ENCODE data around the gene RALGAPA2.

RALGAPA2 gene

DNA sequence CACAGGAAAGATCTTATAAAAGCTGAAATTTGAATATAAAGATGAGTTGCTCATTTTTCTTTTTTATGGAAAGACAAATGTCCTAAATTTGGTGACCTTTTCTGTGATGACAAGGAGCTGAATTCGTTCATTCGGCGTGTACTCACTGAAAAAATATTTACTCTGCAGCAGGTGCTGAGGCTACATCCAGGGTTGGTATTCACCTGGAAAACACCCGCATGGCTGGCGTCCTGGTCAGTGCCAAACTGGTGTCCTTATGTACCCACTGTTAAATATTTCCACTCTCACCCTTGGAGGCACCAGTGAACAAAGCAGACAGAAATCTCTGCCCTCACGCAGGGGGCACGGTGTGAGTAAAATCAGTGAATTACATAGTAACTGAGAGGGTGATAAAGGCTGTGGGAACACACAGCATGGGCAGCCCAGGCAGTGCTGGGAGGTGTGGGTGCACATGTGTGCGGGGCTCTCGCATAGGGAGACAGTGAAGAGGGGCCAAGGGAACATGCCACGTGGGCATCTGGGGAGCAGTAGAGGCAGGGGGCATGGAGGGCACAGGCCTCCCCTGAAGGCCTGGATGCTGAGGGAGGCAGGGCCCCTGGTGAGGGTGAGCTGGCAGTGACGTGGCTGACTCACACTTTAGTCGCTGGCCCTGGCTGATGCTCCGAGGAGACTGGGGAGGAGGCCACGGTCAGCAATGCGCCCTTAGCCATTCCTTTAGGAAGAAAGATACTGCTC is 254.9 kb downstream of the RALGAPA2 start:
- DNase-seq (ENCODE audit: low read depth), result no peak

DNA sequence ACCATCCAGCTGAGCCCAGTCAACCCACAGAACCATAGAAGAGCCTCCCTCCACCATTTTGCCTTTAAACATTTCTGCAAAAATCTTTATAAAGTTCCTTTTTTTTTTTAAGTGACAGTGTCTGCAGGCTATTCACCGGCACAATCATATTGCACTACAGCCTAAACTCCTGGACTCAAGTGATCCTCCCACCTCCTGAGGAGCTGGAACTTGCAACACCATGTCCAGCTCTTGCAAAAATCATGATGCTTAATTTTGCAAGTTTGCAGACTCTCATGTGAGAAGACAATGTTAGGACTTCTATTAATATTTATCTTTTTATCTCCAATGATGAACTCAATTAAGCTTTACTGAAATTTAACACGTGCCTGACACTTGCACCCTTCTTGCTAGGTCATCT is 255.7 kb downstream of the RALGAPA2 start:
- H3K4me3 ChIP-seq (ENCODE audit: low read depth, low read length), result no peak overlapping the region
- no peak for DNase-seq (ENCODE audit: low read depth)

More for the DNA sequence above, 254.9 kb downstream of the RALGAPA2 start:
- H3K4me3 ChIP-seq (ENCODE audit: low read depth, low read length), result no peak overlapping the region

- no peak for DNase-seq (ENCODE audit: low read depth)
- no peak overlapping the region for H3K4me3 ChIP-seq (ENCODE audit: low read depth, low read length)
Measured at GRCh38 chr20:20455926-20456325, 256.5 kb downstream of the RALGAPA2 start.

DNA sequence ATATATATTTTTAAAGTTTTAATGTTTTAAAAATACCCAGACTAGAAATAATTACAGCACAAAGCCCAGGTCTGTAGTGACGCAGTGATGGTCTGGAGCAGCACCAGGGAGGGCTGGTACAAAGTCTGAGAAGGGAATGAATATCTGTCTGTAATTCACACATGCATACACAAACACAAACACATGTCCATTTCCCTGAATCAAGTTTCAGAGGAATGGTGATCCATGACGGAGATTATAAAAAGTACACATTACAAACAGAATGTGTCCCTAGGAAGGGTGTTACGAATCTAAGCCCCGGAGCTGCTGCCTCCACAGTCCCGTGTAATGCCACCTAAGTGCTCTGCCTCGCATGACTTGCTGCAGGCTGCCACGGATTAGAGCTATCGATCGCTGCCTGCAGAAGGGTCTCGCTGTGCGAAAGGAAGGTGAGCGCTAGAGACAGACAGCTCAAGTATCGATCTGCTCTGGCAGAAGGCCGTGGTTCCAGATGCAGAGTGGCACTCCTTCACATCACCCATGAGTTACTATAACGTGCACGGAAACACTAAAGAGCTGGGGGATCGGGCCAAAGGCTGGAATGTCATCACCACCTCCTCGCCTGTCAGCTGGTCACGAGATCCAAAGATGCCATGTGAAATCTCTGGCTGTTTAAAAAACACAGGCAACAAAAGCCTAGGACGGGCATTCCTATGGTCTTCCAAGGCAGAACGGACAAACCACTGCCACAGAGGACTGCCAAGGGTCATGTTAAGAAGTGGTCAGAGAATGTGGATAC is 257.4 kb downstream of the RALGAPA2 start:
- no peak overlapping the region for H3K4me3 ChIP-seq (ENCODE audit: low read depth, low read length)
- no peak for DNase-seq (ENCODE audit: low read depth)

DNA sequence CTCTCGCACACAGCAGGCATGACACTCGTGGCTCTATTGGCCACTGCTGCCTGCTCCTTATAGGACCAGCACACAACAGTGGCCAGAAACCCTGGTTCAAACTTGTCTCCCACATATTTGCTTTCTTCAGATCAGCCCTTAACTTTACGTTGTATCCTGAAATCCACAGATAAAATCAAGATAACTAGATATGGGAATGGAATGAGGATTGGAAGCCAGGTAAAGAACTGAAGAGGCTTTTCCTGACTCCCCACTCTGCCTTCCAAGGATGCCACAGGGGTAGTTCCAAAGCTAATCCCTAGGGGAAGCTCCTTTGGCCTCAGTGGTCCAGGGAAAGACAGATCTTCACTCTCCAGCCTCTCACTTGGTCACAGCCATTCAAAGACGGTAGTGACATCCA is 258.1 kb downstream of the RALGAPA2 start:
- H3K4me3 ChIP-seq (ENCODE audit: low read depth, low read length), result no peak overlapping the region
- DNase-seq (ENCODE audit: low read depth), result no peak

- peak overlapping the region; percentile 3 for H3K4me3 ChIP-seq (ENCODE audit: low read depth, low read length)
Measured at GRCh38 chr20:20452254-20452676, 260.2 kb downstream of the RALGAPA2 start.

DNA sequence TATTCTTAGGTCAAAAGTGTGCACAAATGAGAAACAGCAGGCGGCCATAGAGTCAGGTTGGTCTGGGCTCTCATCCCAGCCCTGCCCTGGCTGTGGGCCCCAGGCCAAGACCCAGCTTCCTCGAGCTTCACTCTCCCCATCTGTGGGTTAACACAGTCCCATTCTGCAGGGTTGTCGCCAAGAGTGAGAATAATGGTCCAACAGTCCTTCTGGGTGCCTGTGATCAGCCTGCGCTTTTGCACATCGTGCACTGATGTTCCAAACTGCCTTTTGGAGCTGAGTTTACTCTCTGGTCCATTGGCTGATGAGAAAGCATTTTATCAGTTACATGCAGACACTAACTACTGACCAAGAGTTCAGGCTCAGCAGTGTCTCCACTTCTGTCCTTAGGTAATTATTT is 261.9 kb downstream of the RALGAPA2 start:
- DNase-seq (ENCODE audit: low read depth), result no peak
- H3K4me3 ChIP-seq (ENCODE audit: low read depth, low read length), result no peak overlapping the region

More at GRCh38 chr20:20452254-20452676, 260.2 kb downstream of the RALGAPA2 start:
- DNase-seq (ENCODE audit: low read depth), result no peak

GRCh38 chr20:20448881-20449280 is 263.6 kb downstream of the RALGAPA2 start:
- no peak for DNase-seq (ENCODE audit: low read depth)
- H3K4me3 ChIP-seq (ENCODE audit: low read depth, low read length), result no peak overlapping the region

- H3K4me3 ChIP-seq (ENCODE audit: low read depth, low read length), result no peak overlapping the region
Measured at GRCh38 chr20:20447196-20447595, 265.2 kb downstream of the RALGAPA2 start.

DNA sequence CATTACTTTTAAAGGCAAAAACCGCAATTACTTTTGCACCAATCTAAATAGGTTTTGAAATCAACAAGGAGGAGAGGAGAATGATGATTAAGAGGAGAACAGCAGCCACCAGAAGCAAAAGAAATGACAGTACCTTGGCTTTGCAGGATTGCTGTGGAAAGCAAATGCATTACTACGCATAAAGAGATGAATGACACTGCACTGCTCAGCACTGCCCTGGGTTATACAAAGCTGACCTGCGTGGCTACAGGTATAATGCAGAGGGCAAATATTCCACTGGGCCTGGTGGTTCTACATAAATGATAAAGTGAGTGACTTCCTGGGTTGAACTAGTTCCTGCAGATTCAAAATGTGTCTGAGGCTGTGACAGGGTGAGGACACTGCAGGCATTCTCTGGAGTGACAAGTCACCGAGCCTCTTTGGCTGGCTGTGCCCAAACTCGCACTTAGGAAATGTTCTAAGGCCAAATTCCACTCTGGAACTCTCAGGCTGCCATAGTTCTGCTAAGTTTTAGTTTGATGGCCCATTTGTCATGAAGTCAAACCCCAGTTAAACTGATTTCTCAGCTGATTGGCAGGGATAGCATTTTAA is 265.9 kb downstream of the RALGAPA2 start:
- DNase-seq (ENCODE audit: low read depth), result no peak
- H3K4me3 ChIP-seq (ENCODE audit: low read depth, low read length), result no peak overlapping the region

More at GRCh38 chr20:20447196-20447595, 265.2 kb downstream of the RALGAPA2 start:
- no peak for DNase-seq (ENCODE audit: low read depth)

- no peak for DNase-seq (ENCODE audit: low read depth)
- H3K4me3 ChIP-seq (ENCODE audit: low read depth, low read length), result no peak overlapping the region
Measured at GRCh38 chr20:20446001-20446400, 266.4 kb downstream of the RALGAPA2 start.

- no peak overlapping the region for H3K4me3 ChIP-seq (ENCODE audit: low read depth, low read length)
- DNase-seq (ENCODE audit: low read depth), result no peak
Measured at GRCh38 chr20:20443504-20443903, 268.9 kb downstream of the RALGAPA2 start.

DNA sequence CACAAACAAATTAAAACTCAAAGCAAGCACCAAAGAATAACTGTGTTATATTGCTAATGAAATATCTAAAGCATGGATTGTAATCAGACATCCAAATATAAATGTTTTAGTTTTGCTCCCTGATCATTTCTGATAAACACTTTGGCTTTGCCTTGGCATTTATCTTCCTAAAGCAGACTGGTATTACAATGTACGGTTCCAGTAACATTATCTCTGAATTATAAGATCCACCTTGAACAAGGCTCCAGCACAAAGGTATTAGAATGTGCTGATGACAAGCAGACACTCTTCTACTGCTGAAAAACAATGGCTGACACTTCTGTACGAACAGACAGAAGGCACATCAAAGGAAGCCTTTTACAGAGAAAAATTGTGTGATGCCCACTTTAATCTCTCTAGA is 270.0 kb downstream of the RALGAPA2 start:
- no peak overlapping the region for H3K4me3 ChIP-seq (ENCODE audit: low read depth, low read length)
- DNase-seq (ENCODE audit: low read depth), result no peak

- no peak overlapping the region for H3K4me3 ChIP-seq (ENCODE audit: low read depth, low read length)
- no peak for DNase-seq (ENCODE audit: low read depth)
Measured at GRCh38 chr20:20440886-20441658, 271.4 kb downstream of the RALGAPA2 start.

DNA sequence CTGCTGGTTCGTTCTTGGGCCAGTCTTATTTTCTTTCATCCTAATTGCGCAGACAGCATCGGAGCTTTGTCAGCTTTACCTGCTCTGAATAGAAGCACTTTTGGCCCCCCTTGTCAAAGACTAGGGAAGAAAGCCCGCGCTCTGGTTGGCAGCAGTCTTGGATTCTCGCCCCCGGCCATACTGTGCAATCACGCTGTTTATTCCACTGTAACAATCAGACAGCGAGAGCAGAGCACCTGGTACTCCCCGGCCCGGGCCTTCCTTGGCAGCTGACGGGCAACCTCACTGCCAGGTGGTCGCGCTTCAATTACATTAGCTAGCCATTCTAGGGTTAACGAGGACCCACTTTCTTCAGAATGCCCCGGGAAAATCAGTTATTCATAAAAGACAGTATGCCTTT is 272.0 kb downstream of the RALGAPA2 start:
- DNase-seq (ENCODE audit: low read depth), result no peak
- no peak overlapping the region for H3K4me3 ChIP-seq (ENCODE audit: low read depth, low read length)

- no peak for DNase-seq (ENCODE audit: low read depth)
- no peak overlapping the region for H3K4me3 ChIP-seq (ENCODE audit: low read depth, low read length)
Measured at GRCh38 chr20:20439602-20440190, 272.7 kb downstream of the RALGAPA2 start.

GRCh38 chr20:20437314-20437713 is 275.1 kb downstream of the RALGAPA2 start:
- no peak overlapping the region for H3K4me3 ChIP-seq (ENCODE audit: low read depth, low read length)
- DNase-seq (ENCODE audit: low read depth), result no peak

GRCh38 chr20:20436689-20437088 is 275.8 kb downstream of the RALGAPA2 start:
- H3K4me3 ChIP-seq (ENCODE audit: low read depth, low read length), result no peak overlapping the region
- no peak for DNase-seq (ENCODE audit: low read depth)

DNA sequence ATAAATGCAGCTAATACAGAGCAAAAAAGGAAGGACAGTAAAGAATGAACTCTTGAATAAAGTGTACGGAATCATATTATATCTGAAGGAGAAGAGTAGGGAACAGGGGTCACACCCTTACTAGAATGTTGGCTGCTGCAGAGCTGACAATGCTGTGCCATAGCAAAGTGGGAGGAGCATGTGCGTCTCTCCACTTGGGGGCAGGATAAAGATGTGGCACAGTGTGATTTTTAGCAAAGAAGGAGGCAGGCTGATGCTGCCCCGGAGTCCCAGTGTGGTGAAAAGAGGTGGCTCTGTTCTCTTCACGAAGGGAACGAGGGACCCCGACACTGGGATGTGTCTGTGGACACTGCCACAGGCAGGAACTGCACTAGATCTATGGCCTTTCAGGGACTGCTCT is 277.0 kb downstream of the RALGAPA2 start:
- no peak overlapping the region for H3K4me3 ChIP-seq (ENCODE audit: low read depth, low read length)
- DNase-seq (ENCODE audit: low read depth), result no peak

All from skeletal muscle cell (primary cell).